GM13977 (cell line): ENCODE results near the gene MAST4.

Experiments
- DNase-seq: peaks from one replicate; pipeline ENCODE4 v3.0.0; 2012; ENCODE audit warnings: low spot score
- CTCF ChIP-seq: IDR thresholded peaks from 2 replicates; pipeline ENCODE4 v1.5.1; 2012; ENCODE audit warnings: mild to moderate bottlenecking, control low read depth; ENCODE audit not compliant: insufficient read depth; ENCODE audit errors: extremely low read depth, missing control alignments
- in situ Hi-C: fragments of 300-500 bp; cut with MboI; formaldehyde crosslinking; loops from one replicate; pipeline ENCODE4 v1.12.0; 2022; ENCODE audit warnings: low sequenced_read_pairs, low pct_unique_long_range_greater_than_20kb, mixed read lengths, inconsistent platforms; ENCODE audit not compliant: unreplicated experiment

MAST4 gene

GRCh38 chr5:66884564-66885243 lies 288.5 kb downstream of the MAST4 start:
- TF ChIP-seq CTCF = no peak
- in situ Hi-C loops = no loop called here
- DNase-seq = no peak

- in situ Hi-C loops = no loop called here
- no peak for DNase-seq
- TF ChIP-seq CTCF = no peak
Measured at GRCh38 chr5:66886941-66887340, 290.7 kb downstream of the MAST4 start.

DNA sequence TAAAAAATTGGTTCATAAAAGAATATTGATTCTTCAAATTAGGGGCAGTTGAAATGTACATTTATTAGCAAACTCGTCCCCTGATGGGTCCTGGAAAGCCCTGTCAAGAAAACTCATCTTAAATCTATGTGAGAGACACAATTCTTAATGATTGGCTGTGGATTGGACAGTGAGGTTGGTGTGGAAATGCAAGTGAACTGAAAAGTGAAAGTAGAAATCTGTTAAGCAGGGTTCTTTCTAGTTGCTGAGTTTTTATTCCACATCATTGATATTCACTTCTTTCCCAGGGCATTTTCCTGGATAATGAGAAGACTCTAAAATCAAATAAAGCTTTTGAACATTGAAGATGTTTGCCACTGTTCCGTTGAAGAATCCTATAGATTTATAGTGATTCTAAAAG lies 292.4 kb downstream of the MAST4 start:
- no peak for TF ChIP-seq CTCF
- no peak for DNase-seq
- in situ Hi-C loops = no loop called here

- no peak for TF ChIP-seq CTCF
- in situ Hi-C loops = no loop called here
- DNase-seq = no peak
Measured at GRCh38 chr5:66889056-66889455, 292.9 kb downstream of the MAST4 start.

DNA sequence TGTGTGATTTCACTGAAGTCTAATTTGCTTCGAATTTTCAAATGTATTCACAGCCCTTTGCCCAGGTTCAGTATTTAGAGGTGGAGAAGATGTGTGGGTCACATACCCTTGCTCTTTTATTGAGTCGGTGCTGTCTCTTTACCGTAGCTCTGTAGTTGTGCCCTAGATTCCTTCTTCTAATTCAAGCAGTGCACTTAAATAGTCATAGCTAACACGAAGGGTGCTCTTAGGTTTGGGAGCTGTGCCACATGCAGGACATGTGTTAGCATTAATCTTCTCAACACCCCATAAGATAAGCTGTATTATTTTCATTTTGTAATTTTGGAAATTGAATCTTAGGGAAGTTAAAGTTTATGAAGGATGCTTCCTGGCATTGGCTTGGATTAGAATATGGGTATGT lies 293.3 kb downstream of the MAST4 start:
- TF ChIP-seq CTCF = no peak
- DNase-seq = no peak
- in situ Hi-C loops = no loop called here

DNA sequence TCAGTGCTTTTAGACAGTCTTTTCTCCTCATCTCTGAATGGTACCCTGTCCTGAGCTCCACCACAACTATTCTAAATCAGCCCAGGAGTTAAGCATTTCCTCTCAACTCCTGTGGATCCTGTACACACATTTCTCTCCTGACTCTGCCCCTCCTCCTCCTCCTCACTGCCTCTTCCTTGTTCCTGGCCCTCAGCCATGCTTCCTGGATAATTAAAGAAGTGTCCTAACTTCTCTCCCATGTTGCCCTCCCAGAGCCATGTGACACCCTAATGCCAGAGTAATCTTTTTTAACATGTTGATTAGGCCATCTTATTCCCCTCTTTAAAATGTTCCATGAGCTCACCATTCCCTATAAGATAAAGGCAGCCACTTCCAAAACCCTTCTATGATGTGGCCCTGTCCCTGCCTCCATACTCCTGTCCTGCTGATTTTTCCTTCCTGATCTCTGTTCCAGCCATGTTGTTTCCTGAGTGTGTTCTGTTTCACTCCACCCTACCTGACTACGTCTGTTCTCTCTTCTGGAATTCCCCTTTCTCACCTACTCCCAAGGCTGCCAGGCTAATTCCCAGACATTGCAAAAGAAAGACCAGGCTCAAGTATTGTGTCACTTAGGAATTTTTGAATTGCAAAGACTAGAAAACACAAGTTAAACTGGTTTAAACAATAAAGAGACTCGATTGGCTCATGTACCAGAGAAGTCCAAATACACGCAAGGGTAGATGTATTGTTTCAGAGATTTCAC lies 295.2 kb downstream of the MAST4 start:
- in situ Hi-C loops = no loop called here
- DNase-seq = no peak

More for the DNA sequence above, 295.2 kb downstream of the MAST4 start:
- no peak for TF ChIP-seq CTCF
